Measurements from ENCODE around the gene TMC8.

The TMC8 gene

GRCh38 chr17:78184351-78184750 lies 53.8 kb downstream of the TMC8 start:
- Histone ChIP-seq H3K27me3 (ENCODE audit: control insufficient read depth in 1 of 2, insufficient read depth in 2 of 2, low read length in 2 of 2) (no peaks in the 10 kb centered on the region), H3K4me1 (ENCODE audit: control insufficient read depth in 1 of 2, insufficient read depth in 2 of 2, low read length in 2 of 2) (peaks cover 14 to 32% of the 10 kb centered on the region in 2 donors), H3K9ac (ENCODE audit: low read depth in 1 of 2, low read length in 2 of 2) (no peak overlapping the region)

GRCh38 chr17:78184868-78185267 lies 54.3 kb downstream of the TMC8 start:
- Histone ChIP-seq H3K9ac (ENCODE audit: low read depth in 1 of 2, low read length in 2 of 2) (no peak overlapping the region), H3K27me3 (ENCODE audit: control insufficient read depth in 1 of 2, insufficient read depth in 2 of 2, low read length in 2 of 2) (no peaks in the 10 kb centered on the region), H3K27ac (ENCODE audit: low read depth, low read length) (peak overlapping the region; percentile 18), H3K9me3 (ENCODE audit: control insufficient read depth in 1 of 2, low read length in 2 of 2) (no peaks in the 10 kb centered on the region), H3K4me3 (ENCODE audit: low read depth in 1 of 2, low read length in 2 of 2) (no peak overlapping the region), H3K4me1 (ENCODE audit: control insufficient read depth in 1 of 2, insufficient read depth in 2 of 2, low read length in 2 of 2) (peaks cover 14 to 32% of the 10 kb centered on the region in 2 donors), H3K36me3 (ENCODE audit: control insufficient read depth in 1 of 2, insufficient read depth in 2 of 2, low read length in 2 of 2) (peaks cover 0 to 3% of the 10 kb centered on the region in 2 donors)

More at GRCh38 chr17:78184351-78184750, 53.8 kb downstream of the TMC8 start:
- Histone ChIP-seq H3K9me3 (ENCODE audit: control insufficient read depth in 1 of 2, low read length in 2 of 2) (no peaks in the 10 kb centered on the region), H3K4me3 (ENCODE audit: low read depth in 1 of 2, low read length in 2 of 2) (no peak overlapping the region), H3K27ac (ENCODE audit: low read depth, low read length) (no peak overlapping the region), H3K36me3 (ENCODE audit: control insufficient read depth in 1 of 2, insufficient read depth in 2 of 2, low read length in 2 of 2) (peaks cover 0 to 3% of the 10 kb centered on the region in 2 donors)

- Histone ChIP-seq H3K36me3 (ENCODE audit: control insufficient read depth in 1 of 2, insufficient read depth in 2 of 2, low read length in 2 of 2) (peaks cover 0 to 5% of the 10 kb centered on the region in 2 donors), H3K4me1 (ENCODE audit: control insufficient read depth in 1 of 2, insufficient read depth in 2 of 2, low read length in 2 of 2) (peaks cover 5 to 29% of the 10 kb centered on the region in 2 donors), H3K27ac (ENCODE audit: low read depth, low read length) (no peak overlapping the region), H3K4me3 (ENCODE audit: low read depth in 1 of 2, low read length in 2 of 2) (peak overlapping the region; percentile 24 to 53), H3K9me3 (ENCODE audit: control insufficient read depth in 1 of 2, low read length in 2 of 2) (no peaks in the 10 kb centered on the region), H3K9ac (ENCODE audit: low read depth in 1 of 2, low read length in 2 of 2) (peak overlapping the region; percentile 2 to 39), H3K27me3 (ENCODE audit: control insufficient read depth in 1 of 2, insufficient read depth in 2 of 2, low read length in 2 of 2) (no peaks in the 10 kb centered on the region)
Measured at GRCh38 chr17:78185981-78186691, 55.6 kb downstream of the TMC8 start.

- peaks cover 0 to 5% of the 10 kb centered on the region in 2 donors for H3K36me3 ChIP-seq (ENCODE audit: control insufficient read depth in 1 of 2, insufficient read depth in 2 of 2, low read length in 2 of 2)
- H3K4me1 ChIP-seq (ENCODE audit: control insufficient read depth in 1 of 2, insufficient read depth in 2 of 2, low read length in 2 of 2): peaks cover 5 to 29% of the 10 kb centered on the region in 2 donors
- H3K9me3 ChIP-seq (ENCODE audit: control insufficient read depth in 1 of 2, low read length in 2 of 2): no peaks in the 10 kb centered on the region
- H3K4me3 ChIP-seq (ENCODE audit: low read depth in 1 of 2, low read length in 2 of 2): peak within 1 kb of the TSS; percentile 76 to 84
- peak within 1 kb of the TSS; percentile 83 for H3K27ac ChIP-seq (ENCODE audit: low read depth, low read length)
- peak within 1 kb of the TSS; percentile 51 to 77 for H3K9ac ChIP-seq (ENCODE audit: low read depth in 1 of 2, low read length in 2 of 2)
- no peaks in the 10 kb centered on the region for H3K27me3 ChIP-seq (ENCODE audit: control insufficient read depth in 1 of 2, insufficient read depth in 2 of 2, low read length in 2 of 2)
Measured at GRCh38 chr17:78186692-78187595, 56.4 kb downstream of the TMC8 start, which contains the start of the genes AFMID and TK1. Gene AFMID (plus strand): TSS chr17:78187362. CDS start chr17:78187371, 9 bp downstream. Gene TK1 (minus strand): TSS chr17:78187052. CDS start chr17:78186994, 58 bp downstream.
